Activated CD8-positive, alpha-beta T cell treated with anti-CD3 and anti-CD28 coated beads for 36 hours (primary cell): ENCODE measurements around the gene CLEC18C. TPM values are rescaled to one million over a fixed set of nuclear protein-coding genes. Genes with fewer than 3 reads are reported as not detected.

Source experiments
- ATAC-seq: fragments of 200-7000 bp; cut with Tn5 transposase; one replicate; pipeline ENCODE4 v1.10.0; 2021; ENCODE audit warnings: mild to moderate bottlenecking, moderate library complexity
- CTCF ChIA-PET: fragments of 350-600 bp; sonication (Branson Sonifier 250); formaldehyde crosslinking; loops from one replicate; lab custom pipeline; 2021; ENCODE audit warnings: antibody characterized with exemption; lab: Charles Lee
- POLR2A ChIA-PET: fragments of 350-600 bp; sonication (Branson Sonifier 250); formaldehyde crosslinking; loops from one replicate; lab custom pipeline; 2021; ENCODE audit warnings: antibody characterized with exemption; lab: Charles Lee
- DNase-seq: peaks from one replicate; pipeline ENCODE4 v3.0.0-alpha.2; 2020
- H3K27ac Mint-ChIP-seq: one replicate; pipeline ENCODE4 v1.8.0; 2021; ENCODE audit warnings: mild to moderate bottlenecking, mixed read lengths
- H3K27me3 Mint-ChIP-seq: one replicate; pipeline ENCODE4 v1.8.0; 2021; ENCODE audit warnings: mixed read lengths
- H3K36me3 Mint-ChIP-seq: one replicate; pipeline ENCODE4 v1.8.0; 2021; ENCODE audit warnings: low read depth, mixed read lengths
- H3K4me1 Mint-ChIP-seq: one replicate; pipeline ENCODE4 v1.8.0; 2021; ENCODE audit warnings: low read depth, mixed read lengths
- H3K4me3 Mint-ChIP-seq: one replicate; pipeline ENCODE4 v1.8.0; 2021; ENCODE audit warnings: mild to moderate bottlenecking, moderate library complexity, mixed read lengths
- H3K9me3 Mint-ChIP-seq: one replicate; pipeline ENCODE4 v1.8.0; 2021; ENCODE audit warnings: mixed read lengths
- intact Hi-C: fragments of 100-400 bp; cut with micrococcal nuclease; formaldehyde crosslinking; loops from one replicate; pipeline ENCODE4 v1.10.0; 2022
- total RNA-seq, 2 experiments: library from RNA; stranded (reverse); gene quantifications; one replicate each; pipeline ENCODE4 v1.2.3, GENCODE V29; 2021
- TF ChIP-seq, protein P1 (sequence below): fragments of 200-600 bp; IDR thresholded peaks from one replicate; pipeline ENCODE4 v1.8.0; 2022; ENCODE audit warnings: antibody characterized with exemption, mild to moderate bottlenecking

CLEC18C gene
- total RNA-seq, 2 experiments from 2014 or later = not detected

DNA sequence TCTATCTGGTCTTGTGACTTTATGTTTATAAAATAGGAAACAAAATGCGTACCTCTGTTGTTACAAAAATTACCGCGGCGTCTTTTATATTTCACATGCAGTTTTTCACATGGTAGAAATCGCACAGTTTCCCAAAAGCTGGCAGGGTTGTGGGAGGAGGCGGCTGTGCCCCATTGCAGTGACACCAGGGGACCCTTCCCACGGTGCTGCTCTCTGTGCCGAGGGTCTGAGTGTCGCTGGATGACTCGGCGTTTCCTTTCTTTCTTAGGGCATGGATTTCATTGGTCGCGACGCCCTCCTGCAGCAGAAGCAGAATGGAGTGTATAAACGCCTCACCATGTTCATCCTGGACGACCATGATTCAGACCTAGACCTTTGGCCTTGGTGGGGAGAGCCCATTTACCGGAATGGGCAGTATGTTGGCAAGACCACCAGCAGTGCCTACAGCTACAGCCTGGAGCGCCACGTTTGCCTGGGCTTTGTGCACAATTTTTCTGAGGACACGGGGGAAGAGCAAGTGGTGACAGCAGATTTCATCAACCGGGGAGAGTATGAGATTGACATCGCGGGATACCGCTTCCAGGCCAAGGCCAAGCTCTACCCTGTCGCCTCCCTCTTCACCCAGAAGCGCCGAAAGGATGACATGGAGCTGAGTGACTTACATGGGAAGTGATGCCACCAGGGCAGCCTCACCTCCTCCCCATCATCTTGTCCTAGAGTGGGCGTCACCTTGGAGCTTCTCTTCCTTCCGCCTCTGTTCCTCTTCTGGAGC lies 17.2 kb upstream of the CLEC18C start:
- no peaks in the 10 kb centered on the region for H3K4me1 Mint-ChIP-seq
- peaks cover 37% of the 10 kb centered on the region for H3K36me3 Mint-ChIP-seq
- TF ChIP-seq, protein P1, sequence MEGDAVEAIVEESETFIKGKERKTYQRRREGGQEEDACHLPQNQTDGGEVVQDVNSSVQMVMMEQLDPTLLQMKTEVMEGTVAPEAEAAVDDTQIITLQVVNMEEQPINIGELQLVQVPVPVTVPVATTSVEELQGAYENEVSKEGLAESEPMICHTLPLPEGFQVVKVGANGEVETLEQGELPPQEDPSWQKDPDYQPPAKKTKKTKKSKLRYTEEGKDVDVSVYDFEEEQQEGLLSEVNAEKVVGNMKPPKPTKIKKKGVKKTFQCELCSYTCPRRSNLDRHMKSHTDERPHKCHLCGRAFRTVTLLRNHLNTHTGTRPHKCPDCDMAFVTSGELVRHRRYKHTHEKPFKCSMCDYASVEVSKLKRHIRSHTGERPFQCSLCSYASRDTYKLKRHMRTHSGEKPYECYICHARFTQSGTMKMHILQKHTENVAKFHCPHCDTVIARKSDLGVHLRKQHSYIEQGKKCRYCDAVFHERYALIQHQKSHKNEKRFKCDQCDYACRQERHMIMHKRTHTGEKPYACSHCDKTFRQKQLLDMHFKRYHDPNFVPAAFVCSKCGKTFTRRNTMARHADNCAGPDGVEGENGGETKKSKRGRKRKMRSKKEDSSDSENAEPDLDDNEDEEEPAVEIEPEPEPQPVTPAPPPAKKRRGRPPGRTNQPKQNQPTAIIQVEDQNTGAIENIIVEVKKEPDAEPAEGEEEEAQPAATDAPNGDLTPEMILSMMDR = no peak
- intact Hi-C loops = no loop called here
- ChIA-PET POLR2A (no interaction called here), CTCF (interaction anchor here (1.5 kb wide), 1 partner anchor 8 kb away, joined by 5 read pairs; no protein-coding TSS in a partner anchor)
- no peaks in the 10 kb centered on the region for H3K9me3 Mint-ChIP-seq
- no peak overlapping the region for H3K27ac Mint-ChIP-seq
- no peak for ATAC-seq
- H3K27me3 Mint-ChIP-seq = no peaks in the 10 kb centered on the region
- DNase-seq = no peak
- H3K4me3 Mint-ChIP-seq = no peak overlapping the region

DNA sequence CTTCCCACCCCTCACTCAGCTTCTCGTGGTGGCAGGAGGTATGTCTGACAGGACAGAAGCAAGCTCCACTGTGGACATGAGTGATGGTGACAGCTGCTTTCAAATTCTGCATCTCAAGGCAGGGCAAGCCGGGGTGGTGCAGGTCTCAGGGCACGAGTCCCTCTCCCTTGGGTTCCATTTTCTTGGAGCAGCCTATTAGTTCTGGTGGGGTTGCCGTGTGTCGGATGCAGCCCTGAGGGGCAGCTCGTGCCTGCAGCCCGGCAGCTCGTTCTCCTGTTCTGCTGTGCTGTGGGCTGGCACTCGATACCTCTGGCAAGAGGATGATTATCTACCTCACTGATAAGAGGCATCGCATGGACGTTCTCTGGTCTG lies 16.5 kb upstream of the CLEC18C start:
- Mint-ChIP-seq H3K27ac (no peak overlapping the region), H3K4me3 (no peak overlapping the region), H3K9me3 (no peaks in the 10 kb centered on the region), H3K36me3 (peaks cover 33% of the 10 kb centered on the region), H3K27me3 (no peaks in the 10 kb centered on the region), H3K4me1 (no peaks in the 10 kb centered on the region)
- no peak for ATAC-seq
- no peak for DNase-seq
- intact Hi-C loops = no loop called here
- CTCF ChIA-PET = interaction anchor here (1.5 kb wide), 1 partner anchor 8 kb away, joined by 5 read pairs; no protein-coding TSS in a partner anchor
- TF ChIP-seq, protein P1 = no peak
- POLR2A ChIA-PET = no interaction called here

DNA sequence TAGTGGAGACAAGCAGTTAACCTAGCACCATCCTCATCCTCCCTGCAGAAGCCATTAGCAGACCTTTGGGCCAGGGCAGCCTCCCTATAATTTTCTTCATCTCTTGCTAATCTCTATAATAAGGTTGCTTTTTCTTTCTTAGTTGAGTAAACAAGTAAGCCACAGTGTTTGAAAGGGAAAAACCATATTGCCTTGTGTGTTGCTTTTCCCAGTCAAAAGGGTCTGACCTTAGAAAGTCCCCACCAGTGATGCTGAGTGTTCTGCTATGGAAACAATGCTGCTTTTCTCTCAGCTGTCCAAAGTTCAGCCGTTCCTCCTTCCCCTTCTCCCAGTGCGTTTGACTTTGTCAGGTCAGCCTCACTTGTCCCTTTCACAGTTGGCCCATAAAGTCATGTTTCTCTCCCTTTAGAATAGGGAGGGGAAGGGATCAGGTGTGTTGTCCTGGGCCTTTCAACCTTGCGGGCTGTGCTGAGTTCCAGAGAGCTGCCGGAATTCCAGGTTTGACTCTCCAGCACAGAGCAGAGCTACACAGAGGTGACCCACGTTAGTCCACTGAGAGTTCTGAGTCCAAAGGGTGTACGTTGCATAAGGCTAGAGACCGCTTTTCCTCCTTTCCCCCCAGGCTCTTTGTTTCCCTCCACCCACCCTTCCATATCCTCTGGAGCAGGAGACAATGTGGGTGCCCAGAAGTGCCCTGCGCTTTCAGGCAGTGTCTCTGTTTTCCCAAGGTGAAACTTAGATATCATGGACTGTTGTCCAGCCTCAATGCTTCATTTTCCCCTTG lies 15.9 kb upstream of the CLEC18C start:
- Mint-ChIP-seq H3K9me3 (no peaks in the 10 kb centered on the region), H3K27me3 (no peaks in the 10 kb centered on the region), H3K4me1 (no peaks in the 10 kb centered on the region), H3K4me3 (no peak overlapping the region), H3K27ac (no peak overlapping the region), H3K36me3 (peaks cover 32% of the 10 kb centered on the region)
- ATAC-seq (no peak), DNase-seq (no peak)
- TF ChIP-seq, protein P1 = no peak
- intact Hi-C loops = no loop called here
- POLR2A ChIA-PET = no interaction called here
- CTCF ChIA-PET = interaction anchor here (1.5 kb wide), 1 partner anchor 7 kb away, joined by 5 read pairs; no protein-coding TSS in a partner anchor

DNA sequence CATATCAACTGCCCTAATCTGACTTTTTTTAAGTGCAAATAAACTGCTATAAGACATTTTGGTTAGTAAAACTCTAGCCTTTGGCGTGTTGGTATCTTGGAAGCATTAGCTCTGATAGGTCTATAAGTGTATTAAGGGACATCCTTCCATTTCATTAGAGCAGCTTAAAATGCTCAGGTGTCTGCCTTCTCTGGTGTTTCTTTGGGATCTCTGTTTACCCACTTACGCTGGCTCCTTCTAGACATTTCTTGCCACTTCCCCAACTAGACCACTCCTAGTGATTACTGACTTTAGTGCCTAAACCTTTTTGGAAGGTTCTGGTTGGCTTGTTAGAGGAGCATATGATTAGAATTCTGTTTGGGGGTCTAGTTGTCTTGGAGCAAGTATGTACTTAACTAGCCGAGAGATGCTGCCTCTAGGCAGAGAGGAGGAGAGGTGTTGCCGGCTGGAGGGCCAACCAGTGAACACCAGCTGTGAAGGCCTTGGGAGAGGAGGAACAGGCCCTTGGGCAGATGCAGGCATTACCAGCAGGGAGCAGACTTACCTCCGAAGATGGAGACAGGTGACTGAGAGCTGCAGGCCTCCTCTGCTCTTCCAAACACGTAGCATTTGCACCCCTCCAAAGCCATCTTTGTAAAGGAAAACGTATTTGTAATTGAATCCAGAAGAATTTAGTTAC lies 15.2 kb upstream of the CLEC18C start:
- Mint-ChIP-seq H3K9me3 (no peaks in the 10 kb centered on the region), H3K36me3 (peaks cover 28% of the 10 kb centered on the region), H3K4me3 (no peak overlapping the region), H3K27ac (no peak overlapping the region), H3K27me3 (no peaks in the 10 kb centered on the region), H3K4me1 (no peaks in the 10 kb centered on the region)
- TF ChIP-seq, protein P1 = no peak
- no peak for ATAC-seq
- intact Hi-C loops = no loop called here
- DNase-seq = no peak
- ChIA-PET CTCF (no interaction called here), POLR2A (interaction anchor here (1.2 kb wide), 1 partner anchor 8 kb away, joined by 3 read pairs; no protein-coding TSS in a partner anchor)
